ENCODE results near the gene HCN4.

DNA sequence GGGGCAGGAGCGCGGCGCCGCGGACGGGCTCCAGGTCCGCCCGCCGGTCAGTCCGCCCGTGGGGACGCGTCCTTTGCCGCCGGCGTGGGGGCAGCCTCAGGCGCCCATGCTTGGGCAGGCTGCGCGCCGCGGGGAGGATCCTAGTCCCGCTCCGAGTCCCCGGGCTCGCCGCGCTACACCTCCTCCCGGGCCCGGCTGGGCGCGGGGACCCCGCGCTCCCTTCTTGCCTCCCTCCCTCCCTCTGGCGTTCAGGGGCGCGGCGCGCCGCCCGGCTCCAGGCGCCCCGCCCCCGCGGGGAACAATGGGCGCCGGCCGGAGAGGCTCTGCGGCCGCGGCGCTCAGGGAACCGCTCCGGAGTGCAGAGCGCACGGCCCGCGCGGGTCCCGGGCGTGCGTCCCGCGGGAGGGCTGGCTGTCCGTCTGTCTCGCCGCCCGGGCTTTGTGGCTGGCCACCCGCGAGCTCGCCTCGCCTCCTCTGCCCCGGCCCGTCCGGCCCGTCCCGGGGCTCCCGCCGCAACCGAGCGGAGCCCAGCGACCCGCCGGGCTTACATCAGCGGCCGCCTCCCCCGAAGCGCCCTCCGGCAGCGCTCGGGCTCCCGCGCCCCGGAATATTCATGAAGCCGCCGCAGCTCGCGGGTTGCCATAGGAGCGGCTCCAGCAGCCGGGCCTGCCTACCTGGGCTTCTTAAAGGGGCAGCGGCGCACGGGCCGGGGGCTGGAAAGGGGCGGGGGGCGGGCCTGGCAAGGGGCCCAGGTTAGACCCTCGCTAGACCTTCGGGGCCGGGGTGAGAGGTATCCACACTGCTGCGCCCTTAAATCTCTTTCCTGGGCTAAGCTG lies at the start of gene HCN4:
- TF ChIP-seq YY1 (IDR thresholded peaks at IDR 0.05), result no peak
- no peak for TF ChIP-seq HNF4G (IDR thresholded peaks at IDR 0.05)
- TF ChIP-seq, protein P1, sequence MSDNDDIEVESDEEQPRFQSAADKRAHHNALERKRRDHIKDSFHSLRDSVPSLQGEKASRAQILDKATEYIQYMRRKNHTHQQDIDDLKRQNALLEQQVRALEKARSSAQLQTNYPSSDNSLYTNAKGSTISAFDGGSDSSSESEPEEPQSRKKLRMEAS (IDR thresholded peaks at IDR 0.05), result no peak
- TF ChIP-seq, protein P2, sequence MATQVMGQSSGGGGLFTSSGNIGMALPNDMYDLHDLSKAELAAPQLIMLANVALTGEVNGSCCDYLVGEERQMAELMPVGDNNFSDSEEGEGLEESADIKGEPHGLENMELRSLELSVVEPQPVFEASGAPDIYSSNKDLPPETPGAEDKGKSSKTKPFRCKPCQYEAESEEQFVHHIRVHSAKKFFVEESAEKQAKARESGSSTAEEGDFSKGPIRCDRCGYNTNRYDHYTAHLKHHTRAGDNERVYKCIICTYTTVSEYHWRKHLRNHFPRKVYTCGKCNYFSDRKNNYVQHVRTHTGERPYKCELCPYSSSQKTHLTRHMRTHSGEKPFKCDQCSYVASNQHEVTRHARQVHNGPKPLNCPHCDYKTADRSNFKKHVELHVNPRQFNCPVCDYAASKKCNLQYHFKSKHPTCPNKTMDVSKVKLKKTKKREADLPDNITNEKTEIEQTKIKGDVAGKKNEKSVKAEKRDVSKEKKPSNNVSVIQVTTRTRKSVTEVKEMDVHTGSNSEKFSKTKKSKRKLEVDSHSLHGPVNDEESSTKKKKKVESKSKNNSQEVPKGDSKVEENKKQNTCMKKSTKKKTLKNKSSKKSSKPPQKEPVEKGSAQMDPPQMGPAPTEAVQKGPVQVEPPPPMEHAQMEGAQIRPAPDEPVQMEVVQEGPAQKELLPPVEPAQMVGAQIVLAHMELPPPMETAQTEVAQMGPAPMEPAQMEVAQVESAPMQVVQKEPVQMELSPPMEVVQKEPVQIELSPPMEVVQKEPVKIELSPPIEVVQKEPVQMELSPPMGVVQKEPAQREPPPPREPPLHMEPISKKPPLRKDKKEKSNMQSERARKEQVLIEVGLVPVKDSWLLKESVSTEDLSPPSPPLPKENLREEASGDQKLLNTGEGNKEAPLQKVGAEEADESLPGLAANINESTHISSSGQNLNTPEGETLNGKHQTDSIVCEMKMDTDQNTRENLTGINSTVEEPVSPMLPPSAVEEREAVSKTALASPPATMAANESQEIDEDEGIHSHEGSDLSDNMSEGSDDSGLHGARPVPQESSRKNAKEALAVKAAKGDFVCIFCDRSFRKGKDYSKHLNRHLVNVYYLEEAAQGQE (IDR thresholded peaks at IDR 0.05), result no peak
- TF ChIP-seq HNF4A (conservative IDR thresholded peaks at IDR 0.05), result no peak
- TF ChIP-seq CTCF (IDR thresholded peaks at IDR 0.05; ENCODE audit: low read depth, low read length, missing input control), result no peak
- TF ChIP-seq ATF3 (IDR thresholded peaks at IDR 0.05), result no peak
- no peak for TF ChIP-seq ZBTB33 (IDR thresholded peaks at IDR 0.05)
- no peak for TF ChIP-seq RAD21 (IDR thresholded peaks at IDR 0.05)
- no peak for TF ChIP-seq RXRA (IDR thresholded peaks at IDR 0.05)
- TF ChIP-seq SP1 (IDR thresholded peaks at IDR 0.05), result no peak
- TF ChIP-seq JUND (IDR thresholded peaks at IDR 0.05), result no peak
- no peak for TF ChIP-seq GABPA (IDR thresholded peaks at IDR 0.05 in 1 of 2, conservative IDR thresholded peaks at IDR 0.05 in 1 of 2)
